Activated CD8-positive, alpha-beta memory T cell treated with anti-CD3 and anti-CD28 coated beads, Interleukin-2, amount 10 ng/mL, durations not matched to agents 7 days and 5 days (primary cell): Measurements from ENCODE around the gene PFKFB4. TPM values are rescaled to one million over a fixed set of nuclear protein-coding genes. Genes with fewer than 3 reads are reported as not detected.
"Not testable (repeated sequence)": the region's sequence is repeated elsewhere in the genome, so short reads cannot be mapped to it uniquely, and the experiment has no call there.

ENCODE experiments used
- ATAC-seq: fragments of 150-1000 bp; cut with Tn5 transposase; one replicate; pipeline ENCODE4 v1.10.0; 2021; ENCODE audit warnings: moderate library complexity
- CTCF ChIA-PET: fragments of 350-600 bp; sonication (Branson Sonifier 250); formaldehyde crosslinking; loops from one replicate; lab custom pipeline; 2021; ENCODE audit warnings: antibody characterized with exemption; lab: Charles Lee
- DNase-seq: peaks from one replicate; pipeline ENCODE4 v3.0.0-alpha.2; 2020
- H3K27ac Mint-ChIP-seq: one replicate; pipeline ENCODE4 v1.8.0; 2021; ENCODE audit warnings: mild to moderate bottlenecking, mixed read lengths
- H3K27me3 Mint-ChIP-seq: one replicate; pipeline ENCODE4 v1.8.0; 2021; ENCODE audit warnings: mixed read lengths
- H3K36me3 Mint-ChIP-seq: one replicate; pipeline ENCODE4 v1.8.0; 2021; ENCODE audit warnings: mild to moderate bottlenecking, mixed read lengths
- H3K4me1 Mint-ChIP-seq: one replicate; pipeline ENCODE4 v1.8.0; 2021; ENCODE audit warnings: mixed read lengths
- H3K4me3 Mint-ChIP-seq: one replicate; pipeline ENCODE4 v1.8.0; 2021; ENCODE audit warnings: mild to moderate bottlenecking, moderate library complexity, mixed read lengths
- H3K9me3 Mint-ChIP-seq: one replicate; pipeline ENCODE4 v1.8.0; 2022; ENCODE audit warnings: low read depth, mixed read lengths
- total RNA-seq, 2 experiments: library from RNA; stranded (reverse); gene quantifications; one replicate each; pipeline ENCODE4 v1.2.3, GENCODE V29; 2021

PFKFB4 gene
- total RNA-seq, 2 experiments from 2014 or later = 12.2 to 26.9 TPM

- Mint-ChIP-seq H3K27me3 (no peaks in the 10 kb centered on the region), H3K27ac (no peak overlapping the region), H3K4me1 (peaks cover 57% of the 10 kb centered on the region), H3K36me3 (no peaks in the 10 kb centered on the region), H3K4me3 (no peak overlapping the region), H3K9me3 (no peaks in the 10 kb centered on the region)
- CTCF ChIA-PET = interaction anchor here (2.5 kb wide), 1 partner anchor 14 kb away, joined by 7 read pairs; no protein-coding TSS in a partner anchor
- DNase-seq (no peak), ATAC-seq (no peak)
Measured at GRCh38 chr3:48562367-48563095, 5.9 kb upstream of the PFKFB4 start.

- H3K4me3 Mint-ChIP-seq = peak overlapping the region; percentile 44
- no peak for ATAC-seq
- CTCF ChIA-PET = interaction anchor here (0.8 to 7.0 kb wide), 4 partner anchors 12 to 161 kb away, joined by 3 to 64 read pairs (median 20); no protein-coding TSS in a partner anchor
- DNase-seq = peak; percentile 68
- H3K36me3 Mint-ChIP-seq = peaks cover 3% of the 10 kb centered on the region
- no peaks in the 10 kb centered on the region for H3K27me3 Mint-ChIP-seq
- no peak overlapping the region for H3K27ac Mint-ChIP-seq
- no peaks in the 10 kb centered on the region for H3K9me3 Mint-ChIP-seq
- H3K4me1 Mint-ChIP-seq = peaks cover 57% of the 10 kb centered on the region
Measured at GRCh38 chr3:48561045-48561736, 4.6 kb upstream of the PFKFB4 start.

GRCh38 chr3:48560648-48561018, 4.0 kb upstream of the PFKFB4 start:
- no peak overlapping the region for H3K27ac Mint-ChIP-seq
- no peak for ATAC-seq
- CTCF ChIA-PET = interaction anchor here (4.3 to 7.0 kb wide), 2 partner anchors 124 to 160 kb away, joined by 32 to 64 read pairs; no protein-coding TSS in a partner anchor

GRCh38 chr3:48558493-48559134, 2.0 kb upstream of the PFKFB4 start:
- Mint-ChIP-seq H3K4me3 (no peak overlapping the region), H3K9me3 (no peaks in the 10 kb centered on the region), H3K27ac (peak overlapping the region; percentile 78), H3K4me1 (peaks cover 54% of the 10 kb centered on the region), H3K36me3 (peaks cover 12% of the 10 kb centered on the region), H3K27me3 (no peaks in the 10 kb centered on the region)
- DNase-seq = no peak
- CTCF ChIA-PET = interaction anchor here (0.7 to 7.0 kb wide), 16 partner anchors 9 to 304 kb away, joined by 3 to 64 read pairs (median 5); partner anchors contain the start of genes ATRIP and SLC26A6
- ATAC-seq = no peak

More at GRCh38 chr3:48560648-48561018, 4.0 kb upstream of the PFKFB4 start:
- no peaks in the 10 kb centered on the region for H3K27me3 Mint-ChIP-seq
- H3K9me3 Mint-ChIP-seq = no peaks in the 10 kb centered on the region
- H3K36me3 Mint-ChIP-seq = peaks cover 5% of the 10 kb centered on the region
- H3K4me3 Mint-ChIP-seq = peak overlapping the region; percentile 44
- peaks cover 56% of the 10 kb centered on the region for H3K4me1 Mint-ChIP-seq
- DNase-seq = no peak

GRCh38 chr3:48555949-48556795, 431 bp downstream of the PFKFB4 start:
- Mint-ChIP-seq H3K9me3 (no peaks in the 10 kb centered on the region), H3K27ac (peak overlapping the region; percentile 86)

GRCh38 chr3:48555231-48555948, 1.2 kb downstream of the PFKFB4 start:
- peaks cover 41% of the 10 kb centered on the region for H3K4me1 Mint-ChIP-seq
- H3K27me3 Mint-ChIP-seq = no peaks in the 10 kb centered on the region
- no peaks in the 10 kb centered on the region for H3K9me3 Mint-ChIP-seq
- peak overlapping the region; percentile 84 for H3K4me3 Mint-ChIP-seq
- H3K27ac Mint-ChIP-seq = peak overlapping the region; percentile 23
- peaks cover 12% of the 10 kb centered on the region for H3K36me3 Mint-ChIP-seq
- CTCF ChIA-PET = interaction anchor here (1.0 to 7.0 kb wide), 8 partner anchors 11 to 123 kb away, joined by 3 to 64 read pairs (median 6); partner anchors contain the start of genes CCDC51 and TMA7
- no peak for ATAC-seq
- no peak for DNase-seq

More at GRCh38 chr3:48555949-48556795, 431 bp downstream of the PFKFB4 start:
- H3K36me3 Mint-ChIP-seq = peaks cover 12% of the 10 kb centered on the region
- no peaks in the 10 kb centered on the region for H3K27me3 Mint-ChIP-seq
- H3K4me1 Mint-ChIP-seq = peaks cover 45% of the 10 kb centered on the region
- no peak for DNase-seq
- H3K4me3 Mint-ChIP-seq = peak overlapping the region; percentile 84
- CTCF ChIA-PET = interaction anchor here (0.6 to 7.0 kb wide), 16 partner anchors 8 to 156 kb away, joined by 3 to 64 read pairs (median 6); partner anchors contain the start of genes CCDC51, SLC26A6 and TMA7
- ATAC-seq = no peak

GRCh38 chr3:48553886-48554845, 2.4 kb downstream of the PFKFB4 start:
- Mint-ChIP-seq H3K4me1 (peaks cover 32% of the 10 kb centered on the region), H3K36me3 (peaks cover 13% of the 10 kb centered on the region), H3K27ac (no peak overlapping the region), H3K4me3 (no peak overlapping the region), H3K9me3 (no peaks in the 10 kb centered on the region), H3K27me3 (no peaks in the 10 kb centered on the region)
- DNase-seq (no peak), ATAC-seq (no peak)
- CTCF ChIA-PET = interaction anchor here (1.2 to 2.7 kb wide), 4 partner anchors 46 to 153 kb away, joined by 3 to 9 read pairs (median 9); no protein-coding TSS in a partner anchor

GRCh38 chr3:48553361-48553760, 3.2 kb downstream of the PFKFB4 start:
- peaks cover 30% of the 10 kb centered on the region for H3K4me1 Mint-ChIP-seq
- H3K27ac Mint-ChIP-seq = no peak overlapping the region
- H3K36me3 Mint-ChIP-seq = peaks cover 17% of the 10 kb centered on the region
- DNase-seq (no peak), ATAC-seq (no peak)
- CTCF ChIA-PET = interaction anchor here (0.7 to 2.7 kb wide), 4 partner anchors 45 to 152 kb away, joined by 6 to 9 read pairs (median 9); no protein-coding TSS in a partner anchor
- no peak overlapping the region for H3K4me3 Mint-ChIP-seq
- H3K27me3 Mint-ChIP-seq = no peaks in the 10 kb centered on the region
- no peaks in the 10 kb centered on the region for H3K9me3 Mint-ChIP-seq

GRCh38 chr3:48552111-48552951, 4.3 kb downstream of the PFKFB4 start:
- Mint-ChIP-seq H3K4me3 (no peak overlapping the region), H3K9me3 (no peaks in the 10 kb centered on the region), H3K4me1 (peaks cover 26% of the 10 kb centered on the region), H3K27me3 (no peaks in the 10 kb centered on the region), H3K36me3 (peaks cover 23% of the 10 kb centered on the region), H3K27ac (no peak overlapping the region)
- no peak for ATAC-seq
- CTCF ChIA-PET = interaction anchor here (0.7 to 2.5 kb wide), 5 partner anchors 22 to 151 kb away, joined by 3 to 15 read pairs (median 6); no protein-coding TSS in a partner anchor
- no peak for DNase-seq

GRCh38 chr3:48551651-48552050, 5.0 kb downstream of the PFKFB4 start:
- DNase-seq, ATAC-seq, H3K27me3 Mint-ChIP-seq, H3K27ac Mint-ChIP-seq, H3K9me3 Mint-ChIP-seq, H3K4me3 Mint-ChIP-seq: not testable (repeated sequence)
- CTCF ChIA-PET = interaction anchor here (0.8 to 7.7 kb wide), 3 partner anchors 21 to 150 kb away, joined by 3 to 78 read pairs (median 15); no protein-coding TSS in a partner anchor
- Mint-ChIP-seq H3K4me1 (peaks cover 24% of the 10 kb centered on the region), H3K36me3 (peaks cover 28% of the 10 kb centered on the region)
